HEK293T (cell line): ENCODE data around the gene GRIA3.

Experiments
- CTCF ChIA-PET: fragments of 350-600 bp; formaldehyde crosslinking; extraction: SDS; loops from one replicate; lab custom pipeline; 2021; ENCODE audit warnings: antibody characterized with exemption, inconsistent platforms; lab: Yijun Ruan, JAX
- POLR2A ChIA-PET: fragments of 350-600 bp; formaldehyde crosslinking; extraction: SDS; loops from one replicate; lab custom pipeline; 2020; ENCODE audit warnings: antibody characterized with exemption, inconsistent platforms; lab: Yijun Ruan, JAX
- DNase-seq: peaks from one replicate; pipeline ENCODE4 v3.0.0; 2012; ENCODE audit warnings: mixed read lengths; ENCODE audit errors: extremely low spot score
- ARNT ChIP-seq: fragments of 450-650 bp; IDR thresholded peaks from 2 replicates; pipeline ENCODE4 v1.6.1; 2017; ENCODE audit warnings: mild to moderate bottlenecking
- BHLHE40 ChIP-seq: fragments of 450-650 bp; IDR thresholded peaks from 2 replicates; pipeline ENCODE4 v1.6.1; 2016; ENCODE audit warnings: mild to moderate bottlenecking, moderate library complexity, borderline replicate concordance
- CTBP1 ChIP-seq: fragments of 450-650 bp; IDR thresholded peaks from 2 replicates; pipeline ENCODE4 v1.6.1; 2016; ENCODE audit warnings: borderline replicate concordance
- ELF4 ChIP-seq: fragments of 450-650 bp; IDR thresholded peaks from 2 replicates; pipeline ENCODE4 v1.6.1; 2017; ENCODE audit warnings: antibody characterized with exemption
- FOXA1 ChIP-seq: fragments of 450-650 bp; IDR thresholded peaks from 2 replicates; pipeline ENCODE4 v1.6.1; 2016; ENCODE audit warnings: mild to moderate bottlenecking
- FOXK2 ChIP-seq: fragments of 450-650 bp; IDR thresholded peaks from 2 replicates; pipeline ENCODE4 v1.6.1; 2016; ENCODE audit warnings: mild to moderate bottlenecking
- FOXM1 ChIP-seq: fragments of 450-650 bp; IDR thresholded peaks from 2 replicates; pipeline ENCODE4 v1.6.1; 2017; ENCODE audit warnings: mild to moderate bottlenecking, borderline replicate concordance
- HDGF ChIP-seq: fragments of 450-650 bp; IDR thresholded peaks from 2 replicates; pipeline ENCODE4 v1.6.1; 2017; ENCODE audit warnings: antibody characterized with exemption, borderline replicate concordance
- L3MBTL2 ChIP-seq: fragments of 450-650 bp; conservative IDR thresholded peaks from 2 replicates; pipeline ENCODE4 v1.6.1; 2016; ENCODE audit warnings: mild to moderate bottlenecking
- LEF1 ChIP-seq: fragments of 450-650 bp; IDR thresholded peaks from 2 replicates; pipeline ENCODE4 v1.6.1; 2017; ENCODE audit warnings: mild to moderate bottlenecking, borderline replicate concordance
- NFRKB ChIP-seq: fragments of 450-650 bp; IDR thresholded peaks from 2 replicates; pipeline ENCODE4 v1.6.1; 2016; ENCODE audit warnings: mild to moderate bottlenecking, moderate library complexity
- SP1 ChIP-seq: fragments of 450-650 bp; IDR thresholded peaks from 2 replicates; pipeline ENCODE4 v1.6.1; 2017
- SUZ12 ChIP-seq: fragments of 450-650 bp; IDR thresholded peaks from 2 replicates; pipeline ENCODE4 v1.6.1; 2016; ENCODE audit warnings: mild to moderate bottlenecking
- TARDBP ChIP-seq: fragments of 450-650 bp; IDR thresholded peaks from 2 replicates; pipeline ENCODE4 v1.6.1; 2016
- ZNF384 ChIP-seq: fragments of 450-650 bp; IDR thresholded peaks from 2 replicates; pipeline ENCODE4 v1.6.1; 2016
- TF ChIP-seq, protein P1 (sequence below): fragments of 450-650 bp; IDR thresholded peaks from 2 replicates; pipeline ENCODE4 v1.6.1; 2016

GRIA3 gene

DNA sequence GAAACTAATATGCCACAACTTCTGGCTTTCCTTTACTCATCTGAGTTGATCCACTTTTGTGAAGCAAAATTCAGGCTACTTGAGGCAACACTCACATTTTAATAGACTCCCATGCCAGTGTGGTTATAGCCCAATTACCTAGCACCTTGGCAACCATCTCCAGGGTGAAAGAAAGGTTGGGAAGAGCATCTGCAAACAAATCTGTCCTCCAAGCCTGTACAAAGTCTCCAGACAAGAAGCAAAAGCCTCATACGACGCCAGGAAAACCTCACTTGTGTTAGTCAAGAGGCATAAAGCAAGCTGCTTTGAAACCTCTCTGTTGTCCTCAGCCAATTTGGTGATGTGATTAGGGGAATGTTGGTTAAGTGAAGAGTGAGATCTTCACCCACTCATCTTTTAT, 302.2 kb downstream of the GRIA3 start:
- ChIA-PET CTCF (no interaction called here), POLR2A (no interaction called here)
- TF ChIP-seq NFRKB: no peak
- DNase-seq: no peak

GRCh38 chrX:123487236-123487635, 303.2 kb downstream of the GRIA3 start:
- TF ChIP-seq CTBP1 (no peak), L3MBTL2 (no peak)
- CTCF ChIA-PET: no interaction called here
- DNase-seq: no peak
- POLR2A ChIA-PET: no interaction called here

- ChIA-PET CTCF (no interaction called here), POLR2A (no interaction called here)
- no peak for DNase-seq
- TF ChIP-seq SP1 (no peak), HDGF (no peak), ELF4 (no peak), L3MBTL2 (no peak), SUZ12 (no peak), NFRKB (no peak), BHLHE40 (no peak), FOXM1 (no peak), TARDBP (no peak), LEF1 (no peak), CTBP1 (no peak), FOXK2 (no peak), FOXA1 (no peak), ZNF384 (no peak), ARNT (no peak)
- TF ChIP-seq, protein P1, sequence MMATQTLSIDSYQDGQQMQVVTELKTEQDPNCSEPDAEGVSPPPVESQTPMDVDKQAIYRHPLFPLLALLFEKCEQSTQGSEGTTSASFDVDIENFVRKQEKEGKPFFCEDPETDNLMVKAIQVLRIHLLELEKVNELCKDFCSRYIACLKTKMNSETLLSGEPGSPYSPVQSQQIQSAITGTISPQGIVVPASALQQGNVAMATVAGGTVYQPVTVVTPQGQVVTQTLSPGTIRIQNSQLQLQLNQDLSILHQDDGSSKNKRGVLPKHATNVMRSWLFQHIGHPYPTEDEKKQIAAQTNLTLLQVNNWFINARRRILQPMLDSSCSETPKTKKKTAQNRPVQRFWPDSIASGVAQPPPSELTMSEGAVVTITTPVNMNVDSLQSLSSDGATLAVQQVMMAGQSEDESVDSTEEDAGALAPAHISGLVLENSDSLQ: no peak
Measured at GRCh38 chrX:123487669-123488068, 303.6 kb downstream of the GRIA3 start.

DNA sequence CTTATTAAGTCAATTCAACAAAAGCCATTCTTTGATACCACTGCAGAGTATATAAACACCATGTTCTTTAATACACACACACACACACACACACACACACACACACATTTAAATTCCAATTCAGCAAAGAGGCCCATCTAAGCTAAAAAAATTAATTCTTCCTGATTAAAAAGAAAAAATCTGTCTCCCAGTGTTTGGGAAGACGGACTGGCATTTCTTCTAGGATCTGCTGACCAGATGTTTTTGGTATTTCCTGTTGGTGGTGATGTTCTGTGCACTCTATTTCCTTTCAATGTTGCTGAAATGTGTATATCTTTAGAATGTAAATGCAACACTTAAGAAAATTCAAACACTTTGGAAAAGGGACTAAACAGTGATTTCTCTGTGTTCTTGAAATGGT, 304.9 kb downstream of the GRIA3 start:
- TF ChIP-seq SUZ12: no peak
- no peak for TF ChIP-seq CTBP1
- TF ChIP-seq SP1: no peak
- no peak for TF ChIP-seq FOXK2
- DNase-seq: no peak
- ChIA-PET CTCF (no interaction called here), POLR2A (no interaction called here)

DNA sequence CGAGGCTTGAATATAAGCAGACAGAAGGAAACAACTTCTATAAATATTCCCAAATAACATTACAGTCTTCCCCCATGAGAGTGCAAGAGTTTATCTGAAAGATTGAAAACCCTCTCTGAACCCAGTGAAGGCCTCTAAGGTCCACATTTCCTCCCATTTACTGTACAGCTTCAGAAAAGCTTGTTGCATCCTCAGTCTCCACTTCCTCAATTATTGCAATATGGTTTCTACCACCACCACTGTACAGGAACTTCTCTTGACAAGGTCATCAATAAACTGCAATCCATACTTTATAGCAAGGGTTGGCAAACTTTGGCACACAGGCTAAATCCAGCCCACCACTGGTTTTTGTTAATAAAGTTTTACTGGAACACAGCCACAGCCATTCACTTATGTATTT, 309.8 kb downstream of the GRIA3 start:
- TF ChIP-seq NFRKB: no peak
- no peak for TF ChIP-seq ZNF384
- TF ChIP-seq ELF4: no peak
- TF ChIP-seq FOXA1: no peak
- no peak for TF ChIP-seq FOXM1
- no peak for TF ChIP-seq LEF1
- no peak for TF ChIP-seq ARNT
- TF ChIP-seq TARDBP: no peak
- no peak for TF ChIP-seq HDGF
- TF ChIP-seq BHLHE40: no peak
- TF ChIP-seq FOXK2: no peak
- TF ChIP-seq SUZ12: no peak
- ChIA-PET POLR2A (no interaction called here), CTCF (no interaction called here)
- no peak for DNase-seq

DNA sequence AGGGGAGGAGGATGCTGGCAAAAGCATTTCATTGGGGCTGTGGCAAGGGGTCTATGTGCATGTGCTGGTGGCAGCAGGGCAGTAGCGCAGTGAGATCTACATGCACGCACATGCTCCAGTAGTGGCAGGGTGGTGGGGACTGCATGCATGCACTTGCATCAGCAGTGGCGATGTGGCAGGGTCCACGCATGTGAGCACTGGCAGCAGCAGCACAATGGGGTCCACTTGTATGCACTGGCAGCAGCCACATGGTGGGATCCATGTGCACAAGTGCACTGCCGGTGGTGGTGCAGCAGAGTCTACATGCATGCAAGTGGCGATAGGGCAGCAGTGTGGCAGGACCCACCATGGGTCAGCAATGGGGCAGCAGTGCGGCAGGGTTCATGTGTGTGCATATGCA, 315.7 kb downstream of the GRIA3 start:
- no peak for TF ChIP-seq TARDBP
- no peak for DNase-seq
- ChIA-PET CTCF (no interaction called here), POLR2A (no interaction called here)

GRCh38 chrX:123504047-123504446, 320.0 kb downstream of the GRIA3 start:
- CTCF ChIA-PET: no interaction called here
- POLR2A ChIA-PET: no interaction called here
- no peak for TF ChIP-seq NFRKB
- TF ChIP-seq SUZ12: no peak
- DNase-seq: no peak

DNA sequence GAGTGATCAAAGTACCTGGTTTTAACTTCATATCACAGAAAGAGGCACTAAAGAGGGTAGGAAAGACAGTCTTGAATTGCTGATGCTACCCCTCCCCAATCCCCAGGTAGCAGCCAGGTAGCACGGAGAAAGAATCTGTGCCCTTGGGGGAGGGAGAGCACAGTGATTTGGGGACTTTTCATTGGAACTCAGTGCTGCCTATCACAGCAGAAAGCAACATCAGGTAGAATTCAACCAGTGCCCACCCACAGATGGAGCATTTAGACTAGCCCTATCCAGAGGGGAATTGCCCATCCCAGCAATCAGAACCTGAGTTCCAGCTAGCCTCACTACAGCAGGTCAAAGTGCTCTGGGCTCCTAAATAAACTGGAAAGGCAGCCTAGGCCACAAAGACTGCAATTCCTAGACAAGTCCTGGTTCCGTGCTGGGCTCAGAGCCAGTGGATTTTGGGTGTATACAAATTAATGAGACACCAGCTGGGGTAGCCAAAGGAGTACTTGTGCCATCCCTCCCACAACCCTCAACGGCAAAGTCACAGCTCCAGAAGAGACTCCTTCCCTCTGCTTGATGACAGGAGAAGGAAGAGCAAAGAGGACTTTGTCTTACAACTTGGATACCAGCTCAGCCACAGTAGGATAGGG, 320.7 kb downstream of the GRIA3 start:
- ChIA-PET CTCF (interaction anchor here (0.6 kb wide), 2 partner anchors 31 to 165 kb away, joined by 3 read pairs; no protein-coding TSS in a partner anchor), POLR2A (no interaction called here)
- no peak for DNase-seq
- TF ChIP-seq ELF4 (no peak), ARNT (no peak), NFRKB (no peak), FOXA1 (no peak), BHLHE40 (no peak), FOXM1 (no peak), L3MBTL2 (no peak), ZNF384 (no peak), SUZ12 (no peak), LEF1 (no peak), CTBP1 (no peak), HDGF (no peak), FOXK2 (no peak), TARDBP (no peak), SP1 (no peak)
- TF ChIP-seq, protein P1: no peak
